Neural progenitor cell (in vitro differentiated cells): ENCODE data around the gene IDUA. TPM values are rescaled to one million over a fixed set of nuclear protein-coding genes. Genes with fewer than 3 reads are reported as not detected.
A peak's percentile ranks its signal among the peaks of the same experiment; 100 is the strongest.

Experiments used
- DNase-seq: peaks from one replicate; pipeline ENCODE4 v3.0.0-alpha.2; 2016; ENCODE audit warnings: low spot score
- H2AFZ ChIP-seq: fragments of 200-600 bp; sonication (generic); replicated peaks from 2 replicates; pipeline ENCODE4 v1.6.1; 2016; ENCODE audit warnings: antibody characterized with exemption
- H3F3A ChIP-seq: fragments of 200-600 bp; sonication (generic); 2 replicates; pipeline ENCODE4 v1.6.1; 2016; ENCODE audit warnings: antibody characterized with exemption, low read depth
- H3K27ac ChIP-seq: fragments of 200-600 bp; sonication (generic); 2 replicates; pipeline ENCODE4 v1.5.1; 2016; ENCODE audit warnings: mild to moderate bottlenecking
- H3K27me3 ChIP-seq: fragments of 200-600 bp; sonication (generic); 2 replicates; pipeline ENCODE4 v1.6.1; 2016; ENCODE audit warnings: mild to moderate bottlenecking, moderate library complexity
- H3K36me3 ChIP-seq: fragments of 200-600 bp; sonication (generic); 2 replicates; pipeline ENCODE4 v1.5.1; 2016
- H3K4me1 ChIP-seq: fragments of 200-600 bp; sonication (generic); 2 replicates; pipeline ENCODE4 v1.6.1; 2016; ENCODE audit warnings: mixed run types
- H3K4me2 ChIP-seq: fragments of 200-600 bp; sonication (generic); 2 replicates; pipeline ENCODE4 v1.6.1; 2016
- H3K4me3 ChIP-seq: fragments of 200-600 bp; sonication (generic); 2 replicates; pipeline ENCODE4 v1.5.1; 2016
- H3K79me2 ChIP-seq: fragments of 200-600 bp; sonication (generic); 2 replicates; pipeline ENCODE4 v1.6.1; 2016; ENCODE audit warnings: low read depth
- H3K9ac ChIP-seq: fragments of 200-600 bp; sonication (generic); 2 replicates; pipeline ENCODE4 v1.6.1; 2016
- H3K9me3 ChIP-seq: fragments of 200-600 bp; sonication (generic); 2 replicates; pipeline ENCODE4 v1.5.1; 2016; ENCODE audit warnings: low read depth
- H4K20me1 ChIP-seq: fragments of 200-600 bp; sonication (generic); 2 replicates; pipeline ENCODE4 v1.6.1; 2016; ENCODE audit warnings: low read depth
- H3K27ac Mint-ChIP-seq: 3 replicates; pipeline ENCODE4 v1.8.0; 2021; ENCODE audit warnings: mixed read lengths
- H3K27me3 Mint-ChIP-seq: 2 replicates; pipeline ENCODE4 v1.8.0; 2022; ENCODE audit warnings: low read depth, mild to moderate bottlenecking, inconsistent platforms, moderate library complexity, mixed read lengths; ENCODE audit not compliant: insufficient read depth
- H3K36me3 Mint-ChIP-seq: 3 replicates; pipeline ENCODE4 v1.8.0; 2021; ENCODE audit warnings: mixed read lengths
- H3K4me1 Mint-ChIP-seq: 3 replicates; pipeline ENCODE4 v1.8.0; 2021; ENCODE audit warnings: mixed read lengths
- H3K4me3 Mint-ChIP-seq: 3 replicates; pipeline ENCODE4 v1.8.0; 2021; ENCODE audit warnings: mild to moderate bottlenecking, moderate library complexity, mixed read lengths
- H3K9me3 Mint-ChIP-seq: 3 replicates; pipeline ENCODE4 v1.8.0; 2020; ENCODE audit warnings: mixed read lengths
- CTCF ChIP-seq: fragments of 200-600 bp; sonication (generic); IDR thresholded peaks from 2 replicates; pipeline ENCODE4 v1.5.1; 2017; ENCODE audit warnings: antibody characterized with exemption, mild to moderate bottlenecking
- EZH2 ChIP-seq: fragments of 200-600 bp; sonication (generic); IDR thresholded peaks from 2 replicates; pipeline ENCODE4 v1.6.1; 2017; ENCODE audit warnings: antibody characterized with exemption, mild to moderate bottlenecking, moderate library complexity
- EZH2phosphoT487 ChIP-seq: fragments of 200-600 bp; sonication (generic); IDR thresholded peaks from 2 replicates; pipeline ENCODE4 v1.6.1; 2017; ENCODE audit warnings: antibody characterized with exemption
- total RNA-seq: library from RNA; depleted of rRNA; stranded (reverse); fragments of >200 nt; gene quantifications from 2 replicates; pipeline ENCODE4 v1.2.3, GENCODE V29; 2015; ENCODE audit warnings: low replicate concordance

The IDUA gene
- total RNA-seq, 1 donor from 2014 or later, result 0.47 TPM

GRCh38 chr4:970854-971520 is 15.9 kb upstream of the IDUA start:
- Histone ChIP-seq H2AFZ (no peak overlapping the region), H3K9me3 (no peaks in the 10 kb centered on the region), H3K4me1 (no peaks in the 10 kb centered on the region), H3K4me2 (no peak overlapping the region), H3K36me3 (no peaks in the 10 kb centered on the region), H3K27me3 (peaks cover 77% of the 10 kb centered on the region), H3K4me3 (no peak overlapping the region), H3F3A (no peaks in the 10 kb centered on the region), H3K9ac (no peak overlapping the region), H3K27ac (no peak overlapping the region), H3K79me2 (no peaks in the 10 kb centered on the region), H4K20me1 (peaks cover 34% of the 10 kb centered on the region)
- H3K27ac Mint-ChIP-seq, result no peak overlapping the region
- TF ChIP-seq CTCF, result no peak
- TF ChIP-seq EZH2, result no peak
- no peak for TF ChIP-seq EZH2phosphoT487
- DNase-seq, result no peak
- peaks cover 2% of the 10 kb centered on the region for H3K36me3 Mint-ChIP-seq
- no peaks in the 10 kb centered on the region for H3K4me1 Mint-ChIP-seq
- H3K4me3 Mint-ChIP-seq, result peak overlapping the region; percentile 1
- peaks cover 2% of the 10 kb centered on the region for H3K27me3 Mint-ChIP-seq
- H3K9me3 Mint-ChIP-seq, result peaks cover 6% of the 10 kb centered on the region

GRCh38 chr4:971666-972500 is 15.0 kb upstream of the IDUA start:
- Histone ChIP-seq H3K4me1 (no peaks in the 10 kb centered on the region), H3K27me3 (peaks cover 74% of the 10 kb centered on the region), H3K36me3 (no peaks in the 10 kb centered on the region), H3K9ac (no peak overlapping the region), H3K4me3 (peak overlapping the region; percentile 92), H3K27ac (no peak overlapping the region), H2AFZ (no peak overlapping the region), H3K9me3 (no peaks in the 10 kb centered on the region), H4K20me1 (peaks cover 34% of the 10 kb centered on the region), H3K4me2 (peak overlapping the region; percentile 96), H3F3A (no peaks in the 10 kb centered on the region), H3K79me2 (no peaks in the 10 kb centered on the region)
- H3K4me1 Mint-ChIP-seq, result no peaks in the 10 kb centered on the region
- TF ChIP-seq EZH2, result no peak
- no peak for TF ChIP-seq CTCF
- no peak for TF ChIP-seq EZH2phosphoT487
- DNase-seq, result no peak
- no peak overlapping the region for H3K27ac Mint-ChIP-seq
- peaks cover 10% of the 10 kb centered on the region for H3K9me3 Mint-ChIP-seq
- H3K36me3 Mint-ChIP-seq, result peaks cover 2% of the 10 kb centered on the region
- peaks cover 2% of the 10 kb centered on the region for H3K27me3 Mint-ChIP-seq
- H3K4me3 Mint-ChIP-seq, result peak overlapping the region; percentile 68

- Histone ChIP-seq H3K27ac (no peak overlapping the region), H3K79me2 (no peaks in the 10 kb centered on the region), H3K9ac (peak overlapping the region; percentile 30), H4K20me1 (peaks cover 34% of the 10 kb centered on the region), H3K9me3 (no peaks in the 10 kb centered on the region), H3K4me2 (peak overlapping the region; percentile 96), H3K4me3 (peak overlapping the region; percentile 92), H3K27me3 (peaks cover 64% of the 10 kb centered on the region), H3K4me1 (no peaks in the 10 kb centered on the region), H3F3A (no peaks in the 10 kb centered on the region), H2AFZ (peak overlapping the region; percentile 65), H3K36me3 (no peaks in the 10 kb centered on the region)
- Mint-ChIP-seq H3K27ac (no peak overlapping the region), H3K9me3 (peaks cover 10% of the 10 kb centered on the region), H3K4me1 (no peaks in the 10 kb centered on the region), H3K4me3 (peak overlapping the region; percentile 62), H3K36me3 (peaks cover 2% of the 10 kb centered on the region), H3K27me3 (peaks cover 2% of the 10 kb centered on the region)
- DNase-seq, result peak; percentile 59
- peak; percentile 19 for TF ChIP-seq EZH2phosphoT487
- no peak for TF ChIP-seq CTCF
- no peak for TF ChIP-seq EZH2
These were observed 14.0 kb upstream of the IDUA start for GRCh38 chr4:972651-973424.
